ENCODE data around the gene CFAP119.

- TF ChIP-seq POLR2AphosphoS5 (IDR thresholded peaks at IDR 0.05; ENCODE audit: low read depth, low read length) (no peak), CTCF (IDR thresholded peaks at IDR 0.05; ENCODE audit: control extremely low read depth in 1 of 3, insufficient read depth in 1 of 3, low read depth in 1 of 3, low read length in 3 of 3) (no peak), HDAC2 (IDR thresholded peaks at IDR 0.05; ENCODE audit: borderline replicate concordance in 1 of 2, low read depth in 2 of 2, low read length in 2 of 2) (no peak)
These were observed 10.9 kb downstream of the CFAP119 start for GRCh38 chr16:30750876-30751465.

Measured in H1 (cell line).